ENCODE data around the gene AP5S1.
"Not testable (repeated sequence)": the region's sequence is repeated elsewhere in the genome, so short reads cannot be mapped to it uniquely, and the experiment has no call there.

The AP5S1 gene

GRCh38 chr20:3785240-3786125 is 34.9 kb upstream of the AP5S1 start:
- peak; percentile 35 for DNase-seq (ENCODE audit: low read depth)
- TF ChIP-seq CTCF (IDR thresholded peaks at IDR 0.05; ENCODE audit: insufficient read depth, low read depth, low read length, missing control alignments) = no peak
- H3K4me3 ChIP-seq (ENCODE audit: low read length) = peak overlapping the region; percentile 73

- peak; percentile 67 for DNase-seq (ENCODE audit: low read depth)
- no peak for TF ChIP-seq CTCF (IDR thresholded peaks at IDR 0.05; ENCODE audit: insufficient read depth, low read depth, low read length, missing control alignments)
- H3K4me3 ChIP-seq (ENCODE audit: low read length) = peak overlapping the region; percentile 73
Measured at GRCh38 chr20:3786126-3786484, 34.2 kb upstream of the AP5S1 start.

- peak; percentile 89 for DNase-seq (ENCODE audit: low read depth)
- TF ChIP-seq CTCF (IDR thresholded peaks at IDR 0.05; ENCODE audit: insufficient read depth, low read depth, low read length, missing control alignments) = peak; percentile 40
- H3K4me3 ChIP-seq (ENCODE audit: low read length) = peak within 1 kb of the TSS; percentile 73
Measured at GRCh38 chr20:3786665-3787323, 33.6 kb upstream of the AP5S1 start, which contains the start of gene CENPB. TSS of gene CENPB (minus strand) at chr20:3786740. CDS start at chr20:3786483, 257 bp downstream.

GRCh38 chr20:3787324-3788014 is 32.9 kb upstream of the AP5S1 start:
- TF ChIP-seq CTCF (IDR thresholded peaks at IDR 0.05; ENCODE audit: insufficient read depth, low read depth, low read length, missing control alignments) = no peak
- H3K4me3 ChIP-seq (ENCODE audit: low read length) = peak overlapping the region; percentile 44
- no peak for DNase-seq (ENCODE audit: low read depth)

- no peak for DNase-seq (ENCODE audit: low read depth)
- no peak for TF ChIP-seq CTCF (IDR thresholded peaks at IDR 0.05; ENCODE audit: insufficient read depth, low read depth, low read length, missing control alignments)
- H3K4me3 ChIP-seq (ENCODE audit: low read length) = no peak overlapping the region
Measured at GRCh38 chr20:3788685-3789155, 31.6 kb upstream of the AP5S1 start.

- not testable (repeated sequence) for DNase-seq (ENCODE audit: low read depth); H3K4me3 ChIP-seq (ENCODE audit: low read length)
Measured at GRCh38 chr20:3789201-3789600, 31.1 kb upstream of the AP5S1 start.

GRCh38 chr20:3794168-3794567 is 26.2 kb upstream of the AP5S1 start:
- DNase-seq (ENCODE audit: low read depth); H3K4me3 ChIP-seq (ENCODE audit: low read length): not testable (repeated sequence)

All from epithelial cell of esophagus (primary cell).